ENCODE data around the gene MAN1A1.

- TF ChIP-seq POLR2AphosphoS5 (IDR thresholded peaks at IDR 0.05) = no peak
- TF ChIP-seq POLR2A (IDR thresholded peaks at IDR 0.05) = no peak
- TF ChIP-seq CTCF (IDR thresholded peaks at IDR 0.05) = no peak
Measured at GRCh38 chr6:119171088-119171841, 178.3 kb downstream of the MAN1A1 start.

Measured in transverse colon (tissue), 4 donors.